AML-193 (cell line): ENCODE data around the gene SLC24A3.
"Not testable (repeated sequence)": the region's sequence is repeated elsewhere in the genome, so short reads cannot be mapped to it uniquely, and the experiment has no call there.

Experiments used
- DNase-seq, 2 experiments: peaks; one replicate each; lab custom pipeline; 2025; lab: John Stamatoyannopoulos, UW

Gene SLC24A3

GRCh38 chr20:19747903-19748302, 535.5 kb downstream of the SLC24A3 start:
- no peak for DNase-seq

- no peak for DNase-seq
These were observed 536.2 kb downstream of the SLC24A3 start for GRCh38 chr20:19748681-19749080.

- no peak for DNase-seq
These were observed 537.2 kb downstream of the SLC24A3 start for GRCh38 chr20:19749618-19750071.

GRCh38 chr20:19750101-19750606, 537.7 kb downstream of the SLC24A3 start:
- no peak for DNase-seq

- peak in 1 of 2 experiments; percentile 5 for DNase-seq
These were observed 538.6 kb downstream of the SLC24A3 start for GRCh38 chr20:19750907-19751636.

GRCh38 chr20:19754201-19754600, 541.8 kb downstream of the SLC24A3 start:
- DNase-seq = not testable (repeated sequence)

- no peak for DNase-seq
These were observed 544.5 kb downstream of the SLC24A3 start for GRCh38 chr20:19756761-19757486.

GRCh38 chr20:19757487-19758132, 545.2 kb downstream of the SLC24A3 start:
- peak; percentile 63 to 67 for DNase-seq

GRCh38 chr20:19758133-19758500, 545.7 kb downstream of the SLC24A3 start, which contains the start of gene RIN2:
TSS of gene RIN2 (plus strand) at chr20:19758258. CDS start at chr20:19889602, 131,344 bp downstream.
- DNase-seq = no peak

GRCh38 chr20:19758501-19759331, 546.3 kb downstream of the SLC24A3 start:
- no peak for DNase-seq

- DNase-seq = no peak
These were observed 547.9 kb downstream of the SLC24A3 start for GRCh38 chr20:19760371-19760721.

GRCh38 chr20:19761326-19761725, 548.9 kb downstream of the SLC24A3 start:
- DNase-seq = no peak

- DNase-seq = no peak
These were observed 549.4 kb downstream of the SLC24A3 start for GRCh38 chr20:19761841-19762240.

- DNase-seq = no peak
These were observed 551.8 kb downstream of the SLC24A3 start for GRCh38 chr20:19764207-19764606.

GRCh38 chr20:19765266-19765665, 552.8 kb downstream of the SLC24A3 start:
- DNase-seq = no peak

- DNase-seq = no peak
These were observed 553.5 kb downstream of the SLC24A3 start for GRCh38 chr20:19765913-19766312.

- no peak for DNase-seq
These were observed 554.6 kb downstream of the SLC24A3 start for GRCh38 chr20:19767070-19767469.

- DNase-seq = no peak
These were observed 555.9 kb downstream of the SLC24A3 start for GRCh38 chr20:19768325-19768842.

- no peak for DNase-seq
These were observed 557.1 kb downstream of the SLC24A3 start for GRCh38 chr20:19769507-19769906.

GRCh38 chr20:19770375-19770774, 557.9 kb downstream of the SLC24A3 start:
- DNase-seq = no peak

- DNase-seq = no peak
These were observed 558.6 kb downstream of the SLC24A3 start for GRCh38 chr20:19771031-19771430.
